ENCODE results near the gene NKX2-2. TPM values are rescaled to one million over a fixed set of nuclear protein-coding genes. Genes with fewer than 3 reads are reported as not detected.
A peak's percentile ranks its signal among the peaks of the same experiment; 100 is the strongest.

NKX2-2 gene
- total and polyA plus RNA-seq, 2 donors (not counting 3 experiments of a cell fraction or from before 2014, with no cell fraction given) = not detected

- peak; percentile 37 for DNase-seq (ENCODE audit: low read depth, low spot score)
- CTCF ChIA-PET = interaction anchor here (0.6 to 12.0 kb wide), 36 partner anchors 9 to 681 kb away, joined by 3 to 443 read pairs (median 6); partner anchors contain the start of genes KIZ, NKX2-2 and XRN2
- Histone ChIP-seq H3K9me1 (replicated peaks; ENCODE audit: control insufficient read depth, extremely low read depth, insufficient read depth, low read length) (no peaks in the 10 kb centered on the region), H3K27ac (ENCODE audit: insufficient read depth, low read depth, low read length) (no peak overlapping the region), H3K4me1 (ENCODE audit: control insufficient read depth, extremely low read depth, insufficient read depth, low read length) (peaks cover 9% of the 10 kb centered on the region), H2AFZ (ENCODE audit: low read depth, low read length) (peak overlapping the region; percentile 90), H3K79me2 (ENCODE audit: control insufficient read depth, insufficient read depth, low read length) (no peaks in the 10 kb centered on the region), H3K4me3 (replicated peaks in 1 of 3; ENCODE audit: insufficient read depth in 1 of 3, low read depth in 1 of 3, low read length in 3 of 3) (peak overlapping the region in 2 of 3 experiments; percentile 3 to 5), H3K36me3 (ENCODE audit: control insufficient read depth in 2 of 2, extremely low read depth in 1 of 2, insufficient read depth in 2 of 2, low read length in 2 of 2) (no peaks in the 10 kb centered on the region), H3K9ac (replicated peaks; ENCODE audit: extremely low read depth, insufficient read depth, low read length) (no peak overlapping the region), H3K4me2 (ENCODE audit: insufficient read depth, low read length) (peak overlapping the region; percentile 42), H3K9me3 (replicated peaks; ENCODE audit: control insufficient read depth, insufficient read depth, low read length) (no peaks in the 10 kb centered on the region), H4K20me1 (replicated peaks; ENCODE audit: control insufficient read depth, extremely low read depth, insufficient read depth, low read length) (no peaks in the 10 kb centered on the region), H3K27me3 (ENCODE audit: control insufficient read depth in 2 of 2, insufficient read depth in 2 of 2, low read length in 2 of 2) (peaks cover 43 to 50% of the 10 kb centered on the region in 2 experiments)
- intact Hi-C loops (cut with micrococcal nuclease) = loop anchor here (1.0 to 5.0 kb wide), 7 partner anchors 66 to 669 kb away; partner anchors contain the start of gene NKX2-4
- TF ChIP-seq POLR2AphosphoS5 (IDR thresholded peaks at IDR 0.05; ENCODE audit: insufficient read depth, low read depth, low read length) (no peak), CTCF (IDR thresholded peaks at IDR 0.05; ENCODE audit: extremely low read depth in 1 of 2, insufficient read depth in 1 of 2, low read depth in 1 of 2, low read length in 2 of 2) (peak; percentile 87)
- dilution Hi-C loops (cut with MboI; ENCODE audit: extremely low pct_ligation_motif_present, low sequenced_read_pairs) = no loop called here
- BruUV-seq (replicated peaks) = no TSS peak
- POLR2A ChIA-PET = no interaction called here
- FAIRE-seq = no peak
Measured at GRCh38 chr20:21505810-21506530, 7.9 kb downstream of the NKX2-2 start.
